ENCODE measurements around the gene NCAM2.

DNA sequence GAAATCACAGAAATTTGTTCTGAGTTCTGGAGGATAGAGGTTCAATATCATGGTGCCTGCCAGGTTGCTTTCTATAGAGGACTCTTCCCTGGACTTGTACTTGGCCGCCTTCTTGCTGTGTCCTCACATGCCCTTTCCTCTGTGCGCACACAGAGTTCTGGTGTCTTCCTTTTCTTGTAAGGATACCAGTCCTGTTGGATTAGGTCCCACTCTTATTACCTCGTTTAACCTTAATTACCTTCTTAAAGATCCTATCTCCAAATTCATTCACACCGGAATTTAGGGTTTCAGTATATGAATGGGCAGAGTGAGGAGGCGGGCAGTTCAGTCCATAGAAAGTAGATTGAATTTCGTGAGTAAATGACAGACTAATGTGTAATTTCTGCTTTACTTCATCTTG is 413.9 kb downstream of the NCAM2 start:
- TF ChIP-seq, protein P1, sequence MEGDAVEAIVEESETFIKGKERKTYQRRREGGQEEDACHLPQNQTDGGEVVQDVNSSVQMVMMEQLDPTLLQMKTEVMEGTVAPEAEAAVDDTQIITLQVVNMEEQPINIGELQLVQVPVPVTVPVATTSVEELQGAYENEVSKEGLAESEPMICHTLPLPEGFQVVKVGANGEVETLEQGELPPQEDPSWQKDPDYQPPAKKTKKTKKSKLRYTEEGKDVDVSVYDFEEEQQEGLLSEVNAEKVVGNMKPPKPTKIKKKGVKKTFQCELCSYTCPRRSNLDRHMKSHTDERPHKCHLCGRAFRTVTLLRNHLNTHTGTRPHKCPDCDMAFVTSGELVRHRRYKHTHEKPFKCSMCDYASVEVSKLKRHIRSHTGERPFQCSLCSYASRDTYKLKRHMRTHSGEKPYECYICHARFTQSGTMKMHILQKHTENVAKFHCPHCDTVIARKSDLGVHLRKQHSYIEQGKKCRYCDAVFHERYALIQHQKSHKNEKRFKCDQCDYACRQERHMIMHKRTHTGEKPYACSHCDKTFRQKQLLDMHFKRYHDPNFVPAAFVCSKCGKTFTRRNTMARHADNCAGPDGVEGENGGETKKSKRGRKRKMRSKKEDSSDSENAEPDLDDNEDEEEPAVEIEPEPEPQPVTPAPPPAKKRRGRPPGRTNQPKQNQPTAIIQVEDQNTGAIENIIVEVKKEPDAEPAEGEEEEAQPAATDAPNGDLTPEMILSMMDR (IDR thresholded peaks at IDR 0.05), result no peak
- no peak for TF ChIP-seq POLR2A (IDR thresholded peaks at IDR 0.05)

Measured in thyroid gland (tissue), 4 donors.